Measurements from ENCODE around the gene LYSMD3. TPM values are rescaled to one million over a fixed set of nuclear protein-coding genes. Genes with fewer than 3 reads are reported as not detected.

Gene LYSMD3
- total RNA-seq, 1 experiment from 2014 or later: 15.3 TPM

DNA sequence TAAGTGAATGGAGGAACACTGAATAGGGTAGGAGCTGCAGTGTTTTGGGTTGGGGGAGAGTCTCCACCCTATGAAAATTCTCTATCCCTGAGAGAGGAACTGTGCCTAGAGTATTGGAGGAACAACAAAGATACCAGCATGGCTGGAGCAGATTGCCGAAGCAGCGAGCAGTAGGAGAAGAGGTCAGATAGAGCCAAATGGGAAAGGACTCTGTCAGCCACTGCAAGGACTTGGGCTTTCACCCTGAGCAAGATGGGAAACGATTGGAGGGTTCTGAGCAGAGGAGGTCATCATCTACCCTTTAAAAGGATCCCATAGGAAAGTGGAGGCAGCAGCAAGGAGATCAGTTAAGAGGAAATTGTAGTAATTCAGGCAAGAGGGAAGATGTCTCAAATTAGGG, 4.4 kb upstream of the LYSMD3 start:
- TF ChIP-seq, protein P1, sequence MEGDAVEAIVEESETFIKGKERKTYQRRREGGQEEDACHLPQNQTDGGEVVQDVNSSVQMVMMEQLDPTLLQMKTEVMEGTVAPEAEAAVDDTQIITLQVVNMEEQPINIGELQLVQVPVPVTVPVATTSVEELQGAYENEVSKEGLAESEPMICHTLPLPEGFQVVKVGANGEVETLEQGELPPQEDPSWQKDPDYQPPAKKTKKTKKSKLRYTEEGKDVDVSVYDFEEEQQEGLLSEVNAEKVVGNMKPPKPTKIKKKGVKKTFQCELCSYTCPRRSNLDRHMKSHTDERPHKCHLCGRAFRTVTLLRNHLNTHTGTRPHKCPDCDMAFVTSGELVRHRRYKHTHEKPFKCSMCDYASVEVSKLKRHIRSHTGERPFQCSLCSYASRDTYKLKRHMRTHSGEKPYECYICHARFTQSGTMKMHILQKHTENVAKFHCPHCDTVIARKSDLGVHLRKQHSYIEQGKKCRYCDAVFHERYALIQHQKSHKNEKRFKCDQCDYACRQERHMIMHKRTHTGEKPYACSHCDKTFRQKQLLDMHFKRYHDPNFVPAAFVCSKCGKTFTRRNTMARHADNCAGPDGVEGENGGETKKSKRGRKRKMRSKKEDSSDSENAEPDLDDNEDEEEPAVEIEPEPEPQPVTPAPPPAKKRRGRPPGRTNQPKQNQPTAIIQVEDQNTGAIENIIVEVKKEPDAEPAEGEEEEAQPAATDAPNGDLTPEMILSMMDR (IDR thresholded peaks at IDR 0.05; ENCODE audit: insufficient read depth in 1 of 2, low read depth in 1 of 2, low read length in 1 of 2, severe bottlenecking in 1 of 2, unreplicated experiment in 1 of 2): no peak
- no peaks in the 10 kb centered on the region for H3K9me3 ChIP-seq
- no peaks in the 10 kb centered on the region for H3K36me3 ChIP-seq (ENCODE audit: control insufficient read depth, insufficient read depth, low read length)
- H3K4me1 ChIP-seq: peaks cover 17% of the 10 kb centered on the region
- peaks cover 5% of the 10 kb centered on the region for H3K36me3 Mint-ChIP-seq (ENCODE audit: insufficient read depth, unreplicated experiment)
- no peaks in the 10 kb centered on the region for H3K27me3 Mint-ChIP-seq (ENCODE audit: insufficient read depth, unreplicated experiment)
- no peak overlapping the region for H3K27ac Mint-ChIP-seq (ENCODE audit: unreplicated experiment)
- no peaks in the 10 kb centered on the region for H3K9me3 Mint-ChIP-seq (ENCODE audit: unreplicated experiment)
- POLR2A ChIA-PET: no interaction called here
- CTCF ChIA-PET: no interaction called here
- DNase-seq: no peak
- H3K27me3 ChIP-seq (replicated peaks; ENCODE audit: control insufficient read depth, insufficient read depth, low read length): no peaks in the 10 kb centered on the region
- BruUV-seq (replicated peaks): no TSS peak
- intact Hi-C loops (cut with micrococcal nuclease; ENCODE audit: unreplicated experiment): no loop called here
- no peak overlapping the region for H3K4me3 ChIP-seq (ENCODE audit: low read depth, low read length)
- H3K4me3 Mint-ChIP-seq (ENCODE audit: unreplicated experiment): no peak overlapping the region
- peaks cover 14% of the 10 kb centered on the region for H3K4me1 Mint-ChIP-seq (ENCODE audit: low read depth, unreplicated experiment)

- H3K27ac Mint-ChIP-seq (ENCODE audit: unreplicated experiment): no peak overlapping the region
- H3K4me3 Mint-ChIP-seq (ENCODE audit: unreplicated experiment): no peak overlapping the region
- no peaks in the 10 kb centered on the region for H3K27me3 ChIP-seq (replicated peaks; ENCODE audit: control insufficient read depth, insufficient read depth, low read length)
- peaks cover 36% of the 10 kb centered on the region for H3K4me1 Mint-ChIP-seq (ENCODE audit: low read depth, unreplicated experiment)
- H3K36me3 Mint-ChIP-seq (ENCODE audit: insufficient read depth, unreplicated experiment): peaks cover 5% of the 10 kb centered on the region
- H3K4me1 ChIP-seq: peaks cover 12% of the 10 kb centered on the region
- TF ChIP-seq, protein P1 (IDR thresholded peaks at IDR 0.05; ENCODE audit: insufficient read depth in 1 of 2, low read depth in 1 of 2, low read length in 1 of 2, severe bottlenecking in 1 of 2, unreplicated experiment in 1 of 2): no peak
- no TSS peak for BruUV-seq (replicated peaks)
- intact Hi-C loops (cut with micrococcal nuclease; ENCODE audit: unreplicated experiment): loop anchor here (1.0 kb wide), 4 partner anchors 73 to 145 kb away; no protein-coding TSS in a partner anchor
- H3K27me3 Mint-ChIP-seq (ENCODE audit: insufficient read depth, unreplicated experiment): no peaks in the 10 kb centered on the region
- ChIA-PET CTCF (interaction anchor here (1.3 to 1.4 kb wide), 2 partner anchors 91 to 110 kb away, joined by 3 to 4 read pairs; no protein-coding TSS in a partner anchor), POLR2A (no interaction called here)
- DNase-seq: no peak
- no peaks in the 10 kb centered on the region for H3K9me3 ChIP-seq
- no peaks in the 10 kb centered on the region for H3K9me3 Mint-ChIP-seq (ENCODE audit: unreplicated experiment)
- no peak overlapping the region for H3K4me3 ChIP-seq (ENCODE audit: low read depth, low read length)
- no peaks in the 10 kb centered on the region for H3K36me3 ChIP-seq (ENCODE audit: control insufficient read depth, insufficient read depth, low read length)
These were observed 1.5 kb upstream of the LYSMD3 start for GRCh38 chr5:90530736-90531487.

DNA sequence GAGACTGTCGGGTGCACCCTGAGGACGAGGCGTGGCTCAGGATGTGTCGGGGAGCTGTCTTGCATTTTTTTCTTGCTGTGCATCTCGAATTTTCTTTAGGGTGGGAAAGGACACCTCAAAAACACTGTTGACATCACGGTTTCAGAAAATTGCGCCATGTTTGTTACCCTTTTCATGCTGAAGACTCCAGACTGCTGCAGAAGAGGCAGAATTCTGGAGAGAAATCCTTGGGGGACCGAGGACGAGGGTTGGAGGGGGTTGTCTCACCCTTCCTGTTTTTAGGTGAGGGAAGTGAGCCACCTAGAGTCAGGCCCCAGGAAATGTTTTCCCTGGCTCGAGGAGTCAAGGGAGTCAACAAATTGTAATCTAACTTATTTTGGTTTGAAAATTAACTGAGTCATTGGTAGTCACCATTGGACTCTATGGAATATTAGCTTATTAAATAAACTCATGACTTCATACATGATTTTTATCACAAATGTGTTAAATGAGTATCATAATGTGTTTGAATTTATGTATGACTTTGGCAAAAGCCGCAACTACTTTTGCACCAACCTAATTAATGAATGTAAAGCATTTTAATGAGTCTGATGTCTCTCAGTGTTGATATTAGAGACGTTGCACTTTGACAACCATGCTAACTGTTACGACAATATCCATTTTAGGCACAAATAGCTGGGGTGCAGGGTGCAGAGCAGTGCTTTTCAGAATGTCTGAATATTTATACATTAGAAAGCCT, 724 bp upstream of the LYSMD3 start:
- DNase-seq: peak; percentile 77 to 78

More for the DNA sequence above, 724 bp upstream of the LYSMD3 start:
- ChIA-PET POLR2A (no interaction called here), CTCF (interaction anchor here (1.0 to 1.4 kb wide), 4 partner anchors 55 to 120 kb away, joined by 3 to 6 read pairs (median 4); partner anchors contain the start of genes CETN3, MBLAC2 and POLR3G)
- TF ChIP-seq, protein P1 (IDR thresholded peaks at IDR 0.05; ENCODE audit: insufficient read depth in 1 of 2, low read depth in 1 of 2, low read length in 1 of 2, severe bottlenecking in 1 of 2, unreplicated experiment in 1 of 2): peak; percentile 81 to 86
- Mint-ChIP-seq H3K36me3 (ENCODE audit: insufficient read depth, unreplicated experiment) (peaks cover 7% of the 10 kb centered on the region), H3K4me1 (ENCODE audit: low read depth, unreplicated experiment) (peaks cover 29% of the 10 kb centered on the region), H3K4me3 (ENCODE audit: unreplicated experiment) (peak overlapping the region; percentile 96), H3K9me3 (ENCODE audit: unreplicated experiment) (no peaks in the 10 kb centered on the region), H3K27me3 (ENCODE audit: insufficient read depth, unreplicated experiment) (no peaks in the 10 kb centered on the region), H3K27ac (ENCODE audit: unreplicated experiment) (peak overlapping the region; percentile 79)
- intact Hi-C loops (cut with micrococcal nuclease; ENCODE audit: unreplicated experiment): loop anchor here (1.0 kb wide), 7 partner anchors 56 to 253 kb away; partner anchors contain the start of genes CETN3, MBLAC2 and POLR3G
- Histone ChIP-seq H3K4me1 (peaks cover 8% of the 10 kb centered on the region), H3K27me3 (replicated peaks; ENCODE audit: control insufficient read depth, insufficient read depth, low read length) (no peaks in the 10 kb centered on the region), H3K4me3 (ENCODE audit: low read depth, low read length) (peak overlapping the region; percentile 51), H3K9me3 (no peaks in the 10 kb centered on the region), H3K36me3 (ENCODE audit: control insufficient read depth, insufficient read depth, low read length) (no peaks in the 10 kb centered on the region)
- TSS peak; percentile 57 for BruUV-seq (replicated peaks)

All from Caco-2 (cell line).